Measurements from ENCODE around the gene PDK1.

DNA sequence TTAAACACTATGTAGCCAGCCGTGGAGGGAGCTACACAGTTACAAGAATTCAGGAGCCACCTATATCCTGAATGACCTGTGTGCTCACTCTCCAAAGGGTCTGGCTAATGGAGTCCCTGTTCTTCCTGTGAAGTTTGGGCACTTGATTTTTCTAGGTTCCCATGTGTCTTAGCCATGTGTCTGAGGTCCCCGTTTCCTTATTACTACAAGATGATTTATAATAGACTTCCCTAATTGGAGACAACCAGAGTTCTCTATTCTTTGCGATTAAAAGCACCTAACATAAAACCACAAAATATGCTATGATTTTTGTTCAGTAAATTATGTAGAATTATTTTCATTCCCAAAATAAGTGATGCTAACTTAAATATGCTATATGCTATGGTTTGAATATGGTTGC is 83.4 kb downstream of the PDK1 start:
- TF ChIP-seq EZH2 (IDR thresholded peaks at IDR 0.05; ENCODE audit: borderline replicate concordance, low read length) = no peak
- TF ChIP-seq, protein P1, sequence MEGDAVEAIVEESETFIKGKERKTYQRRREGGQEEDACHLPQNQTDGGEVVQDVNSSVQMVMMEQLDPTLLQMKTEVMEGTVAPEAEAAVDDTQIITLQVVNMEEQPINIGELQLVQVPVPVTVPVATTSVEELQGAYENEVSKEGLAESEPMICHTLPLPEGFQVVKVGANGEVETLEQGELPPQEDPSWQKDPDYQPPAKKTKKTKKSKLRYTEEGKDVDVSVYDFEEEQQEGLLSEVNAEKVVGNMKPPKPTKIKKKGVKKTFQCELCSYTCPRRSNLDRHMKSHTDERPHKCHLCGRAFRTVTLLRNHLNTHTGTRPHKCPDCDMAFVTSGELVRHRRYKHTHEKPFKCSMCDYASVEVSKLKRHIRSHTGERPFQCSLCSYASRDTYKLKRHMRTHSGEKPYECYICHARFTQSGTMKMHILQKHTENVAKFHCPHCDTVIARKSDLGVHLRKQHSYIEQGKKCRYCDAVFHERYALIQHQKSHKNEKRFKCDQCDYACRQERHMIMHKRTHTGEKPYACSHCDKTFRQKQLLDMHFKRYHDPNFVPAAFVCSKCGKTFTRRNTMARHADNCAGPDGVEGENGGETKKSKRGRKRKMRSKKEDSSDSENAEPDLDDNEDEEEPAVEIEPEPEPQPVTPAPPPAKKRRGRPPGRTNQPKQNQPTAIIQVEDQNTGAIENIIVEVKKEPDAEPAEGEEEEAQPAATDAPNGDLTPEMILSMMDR (conservative IDR thresholded peaks at IDR 0.05 in 1 of 2, IDR thresholded peaks at IDR 0.05 in 1 of 2; ENCODE audit: extremely low read depth in 1 of 2, insufficient read depth in 1 of 2, low read depth in 1 of 2, low read length in 2 of 2) = no peak
